SJCRH30 (cell line): Measurements from ENCODE around the gene SDSL. TPM values are rescaled to one million over a fixed set of nuclear protein-coding genes. Genes with fewer than 3 reads are reported as not detected.
A peak's percentile ranks its signal among the peaks of the same experiment; 100 is the strongest.

Experiments used
- DNase-seq, 2 experiments: peaks; one replicate each; pipeline ENCODE4 v3.0.0-alpha.2; 2015 to 2020
- H3K27ac ChIP-seq: fragments of 250-450 bp; sonication (Bioruptor Pico); 2 replicates; pipeline ENCODE4 v1.5.1; 2020; ENCODE audit warnings: mild to moderate bottlenecking, moderate library complexity
- H3K27me3 ChIP-seq: fragments of 250-450 bp; sonication (Bioruptor Pico); 2 replicates; pipeline ENCODE4 v1.5.1; 2020; ENCODE audit warnings: mild to moderate bottlenecking, moderate library complexity
- H3K36me3 ChIP-seq: fragments of 250-450 bp; sonication (Bioruptor Pico); 2 replicates; pipeline ENCODE4 v1.5.1; 2020; ENCODE audit warnings: mild to moderate bottlenecking, moderate library complexity
- H3K4me1 ChIP-seq: fragments of 250-450 bp; sonication (Bioruptor Pico); 2 replicates; pipeline ENCODE4 v1.5.1; 2020; ENCODE audit warnings: mild to moderate bottlenecking, moderate library complexity
- H3K4me3 ChIP-seq: fragments of 250-450 bp; sonication (Bioruptor Pico); 2 replicates; pipeline ENCODE4 v1.5.1; 2020; ENCODE audit warnings: mild to moderate bottlenecking, moderate library complexity
- H3K9me3 ChIP-seq: fragments of 250-450 bp; sonication (Bioruptor Pico); replicated peaks from 2 replicates; pipeline ENCODE4 v1.5.1; 2020; ENCODE audit warnings: mild to moderate bottlenecking, moderate library complexity
- total RNA-seq: library from RNA; depleted of rRNA; stranded (reverse); fragments of >200 nt; shearing (Covaris generic); gene quantifications from 2 replicates; pipeline ENCODE4 v1.2.3, GENCODE V29; 2014; rRNA removed

The SDSL gene
- total RNA-seq, 1 experiment from 2014 or later, result 1.9 TPM

- Histone ChIP-seq H3K9me3 (no peaks in the 10 kb centered on the region), H3K4me1 (no peaks in the 10 kb centered on the region), H3K27me3 (no peaks in the 10 kb centered on the region; the same call in 1 of the 2 replicates), H3K4me3 (no peak overlapping the region), H3K27ac (no peak overlapping the region), H3K36me3 (no peaks in the 10 kb centered on the region)
- DNase-seq, result peak; percentile 17
These were observed 57.6 kb downstream of the SDSL start for GRCh38 chr12:113479590-113480335.

GRCh38 chr12:113480336-113480971 is 58.3 kb downstream of the SDSL start:
- peaks cover 2% of the 10 kb centered on the region; the same call in 1 of the 2 replicates for H3K27me3 ChIP-seq
- H3K36me3 ChIP-seq, result no peaks in the 10 kb centered on the region
- H3K4me1 ChIP-seq, result no peaks in the 10 kb centered on the region
- no peak for DNase-seq
- H3K9me3 ChIP-seq, result no peaks in the 10 kb centered on the region
- no peak overlapping the region for H3K27ac ChIP-seq
- H3K4me3 ChIP-seq, result no peak overlapping the region

- H3K9me3 ChIP-seq, result no peaks in the 10 kb centered on the region
- H3K27me3 ChIP-seq, result peaks cover 4% of the 10 kb centered on the region; the same call in 1 of the 2 replicates
- DNase-seq, result no peak
- H3K4me1 ChIP-seq, result no peaks in the 10 kb centered on the region
- no peak overlapping the region for H3K27ac ChIP-seq
- no peak overlapping the region for H3K4me3 ChIP-seq
- no peaks in the 10 kb centered on the region for H3K36me3 ChIP-seq
These were observed 60.2 kb downstream of the SDSL start for GRCh38 chr12:113482334-113482733.

GRCh38 chr12:113485330-113485729 is 63.1 kb downstream of the SDSL start:
- DNase-seq, result no peak

GRCh38 chr12:113486722-113487121 is 64.5 kb downstream of the SDSL start:
- Histone ChIP-seq H3K36me3 (no peaks in the 10 kb centered on the region), H3K27me3 (peaks cover 4% of the 10 kb centered on the region; the same call in 1 of the 2 replicates), H3K4me3 (no peak overlapping the region), H3K27ac (no peak overlapping the region), H3K4me1 (no peaks in the 10 kb centered on the region), H3K9me3 (no peaks in the 10 kb centered on the region)
- no peak for DNase-seq

More at GRCh38 chr12:113485330-113485729, 63.1 kb downstream of the SDSL start:
- H3K4me1 ChIP-seq, result no peaks in the 10 kb centered on the region
- no peaks in the 10 kb centered on the region for H3K9me3 ChIP-seq
- no peak overlapping the region for H3K4me3 ChIP-seq
- H3K27ac ChIP-seq, result no peak overlapping the region
- no peaks in the 10 kb centered on the region for H3K36me3 ChIP-seq
- H3K27me3 ChIP-seq, result peaks cover 4% of the 10 kb centered on the region; the same call in 1 of the 2 replicates

Other genes with a start within 250 kb of the SDSL start
- 43.7 and 47.6 TPM in 2 replicates for gene DDX54, start 236.9 kb upstream of the SDSL start, total RNA-seq
- 20.2 and 22.0 TPM in 2 replicates for gene RITA1, start 236.7 kb upstream of the SDSL start, total RNA-seq
- gene TPCN1, start 200.9 kb upstream of the SDSL start, total RNA-seq, result 14.3 and 18.4 TPM in 2 replicates
- 8.1 and 9.6 TPM in 2 replicates for gene SLC8B1, start 87.3 kb upstream of the SDSL start, total RNA-seq
- gene PLBD2, start 63.8 kb upstream of the SDSL start, total RNA-seq, result 2.9 and 4.1 TPM in 2 replicates
- not detected in 2 replicates for gene SDS, start 18.5 kb upstream of the SDSL start, total RNA-seq
- not detected in 2 replicates for gene LHX5, start 49.5 kb downstream of the SDSL start, total RNA-seq